Measurements from ENCODE around the gene CADPS. TPM values are rescaled to one million over a fixed set of nuclear protein-coding genes. Genes with fewer than 3 reads are reported as not detected.

CADPS gene
- total RNA-seq, 4 donors from 2014 or later: 1.0 to 8.1 (median 2.0) TPM

- Histone ChIP-seq H3K27ac (replicated peaks in 1 of 4) (no peak overlapping the region), H3K9me3 (no peaks in the 10 kb centered on the region), H3K4me1 (no peaks in the 10 kb centered on the region), H3K36me3 (no peaks in the 10 kb centered on the region), H3K27me3 (no peaks in the 10 kb centered on the region), H3K4me3 (no peak overlapping the region)
- no peak for TF ChIP-seq POLR2A (IDR thresholded peaks at IDR 0.05; ENCODE audit: low read depth)
- TF ChIP-seq EP300 (IDR thresholded peaks at IDR 0.05): no peak
- TF ChIP-seq POLR2AphosphoS5 (IDR thresholded peaks at IDR 0.05): no peak
- no peak for TF ChIP-seq CTCF (IDR thresholded peaks at IDR 0.05)
- no peak for DNase-seq (ENCODE audit: extremely low spot score)
- intact Hi-C loops (cut with DNase I): no loop called here
- 47% methylated on average over 5 of the region's 5 CpGs for WGBS
These were observed 435.9 kb downstream of the CADPS start for GRCh38 chr3:62439176-62439813.

- 75% methylated on average over 7 of the region's 7 CpGs for WGBS
- no peaks in the 10 kb centered on the region for H3K36me3 ChIP-seq
- H3K27me3 ChIP-seq: no peaks in the 10 kb centered on the region
- H3K27ac ChIP-seq (replicated peaks in 1 of 4): no peak overlapping the region
- no peak overlapping the region for H3K4me3 ChIP-seq
- intact Hi-C loops (cut with DNase I): no loop called here
- TF ChIP-seq POLR2AphosphoS5 (IDR thresholded peaks at IDR 0.05): no peak
- TF ChIP-seq CTCF (IDR thresholded peaks at IDR 0.05): no peak
- TF ChIP-seq EP300 (IDR thresholded peaks at IDR 0.05): no peak
- no peak for TF ChIP-seq POLR2A (IDR thresholded peaks at IDR 0.05; ENCODE audit: low read depth)
- DNase-seq (ENCODE audit: extremely low spot score): no peak
- H3K4me1 ChIP-seq: no peaks in the 10 kb centered on the region
- H3K9me3 ChIP-seq: no peaks in the 10 kb centered on the region
These were observed 438.4 kb downstream of the CADPS start for GRCh38 chr3:62436785-62437184.

- no peak for DNase-seq (ENCODE audit: extremely low spot score)
- 65% methylated on average over 8 of the region's 8 CpGs for WGBS
These were observed 441.8 kb downstream of the CADPS start for GRCh38 chr3:62433396-62433795.

GRCh38 chr3:62421207-62421606 is 454.0 kb downstream of the CADPS start:
- Histone ChIP-seq H3K4me3 (no peak overlapping the region), H3K4me1 (no peaks in the 10 kb centered on the region), H3K27me3 (no peaks in the 10 kb centered on the region), H3K27ac (replicated peaks in 1 of 4) (no peak overlapping the region), H3K36me3 (no peaks in the 10 kb centered on the region), H3K9me3 (no peaks in the 10 kb centered on the region)
- DNase-seq (ENCODE audit: extremely low spot score): no peak
- intact Hi-C loops (cut with DNase I): no loop called here
- 80% methylated on average over 10 of the region's 10 CpGs for WGBS
- TF ChIP-seq CTCF (IDR thresholded peaks at IDR 0.05) (no peak), POLR2A (IDR thresholded peaks at IDR 0.05; ENCODE audit: low read depth) (no peak), EP300 (IDR thresholded peaks at IDR 0.05) (no peak), POLR2AphosphoS5 (IDR thresholded peaks at IDR 0.05) (no peak)

More at GRCh38 chr3:62433396-62433795, 441.8 kb downstream of the CADPS start:
- intact Hi-C loops (cut with DNase I): no loop called here
- H3K36me3 ChIP-seq: no peaks in the 10 kb centered on the region
- H3K4me3 ChIP-seq: no peak overlapping the region
- H3K4me1 ChIP-seq: no peaks in the 10 kb centered on the region
- TF ChIP-seq CTCF (IDR thresholded peaks at IDR 0.05) (no peak), EP300 (IDR thresholded peaks at IDR 0.05) (no peak), POLR2AphosphoS5 (IDR thresholded peaks at IDR 0.05) (no peak), POLR2A (IDR thresholded peaks at IDR 0.05; ENCODE audit: low read depth) (no peak)
- H3K27ac ChIP-seq (replicated peaks in 1 of 4): no peak overlapping the region
- no peaks in the 10 kb centered on the region for H3K27me3 ChIP-seq
- H3K9me3 ChIP-seq: no peaks in the 10 kb centered on the region

- H3K36me3 ChIP-seq: no peaks in the 10 kb centered on the region
- intact Hi-C loops (cut with DNase I): no loop called here
- H3K4me3 ChIP-seq: no peak overlapping the region
- no peak for TF ChIP-seq CTCF (IDR thresholded peaks at IDR 0.05)
- no peak for TF ChIP-seq POLR2AphosphoS5 (IDR thresholded peaks at IDR 0.05)
- no peak for TF ChIP-seq EP300 (IDR thresholded peaks at IDR 0.05)
- no peak for TF ChIP-seq POLR2A (IDR thresholded peaks at IDR 0.05; ENCODE audit: low read depth)
- WGBS: 37% methylated on average over 3 of the region's 3 CpGs
- H3K27ac ChIP-seq (replicated peaks in 1 of 4): no peak overlapping the region
- no peaks in the 10 kb centered on the region for H3K27me3 ChIP-seq
- no peaks in the 10 kb centered on the region for H3K4me1 ChIP-seq
- no peak for DNase-seq (ENCODE audit: extremely low spot score)
- H3K9me3 ChIP-seq: no peaks in the 10 kb centered on the region
These were observed 459.1 kb downstream of the CADPS start for GRCh38 chr3:62416144-62416543.
